ENCODE data around the gene NACA2.

DNA sequence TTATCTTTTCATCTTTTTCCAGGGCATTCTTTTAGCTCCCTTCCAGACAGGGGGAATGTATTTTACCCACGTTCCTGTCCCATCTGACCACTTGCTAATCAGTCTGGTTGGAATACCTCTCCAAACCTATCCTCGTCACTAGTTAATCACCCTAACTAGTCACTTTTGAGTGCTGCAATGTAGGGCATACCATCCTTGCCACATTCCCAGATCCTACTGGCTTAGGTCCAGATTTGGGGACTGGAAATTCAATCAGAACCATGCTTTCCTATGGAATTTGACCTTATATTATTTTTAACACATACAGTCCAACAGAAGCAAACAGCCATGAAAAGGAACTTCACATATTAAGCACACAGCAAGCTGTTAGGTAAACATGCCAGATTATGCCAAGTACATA lies 29.7 kb downstream of the NACA2 start:
- TF ChIP-seq, protein P1, sequence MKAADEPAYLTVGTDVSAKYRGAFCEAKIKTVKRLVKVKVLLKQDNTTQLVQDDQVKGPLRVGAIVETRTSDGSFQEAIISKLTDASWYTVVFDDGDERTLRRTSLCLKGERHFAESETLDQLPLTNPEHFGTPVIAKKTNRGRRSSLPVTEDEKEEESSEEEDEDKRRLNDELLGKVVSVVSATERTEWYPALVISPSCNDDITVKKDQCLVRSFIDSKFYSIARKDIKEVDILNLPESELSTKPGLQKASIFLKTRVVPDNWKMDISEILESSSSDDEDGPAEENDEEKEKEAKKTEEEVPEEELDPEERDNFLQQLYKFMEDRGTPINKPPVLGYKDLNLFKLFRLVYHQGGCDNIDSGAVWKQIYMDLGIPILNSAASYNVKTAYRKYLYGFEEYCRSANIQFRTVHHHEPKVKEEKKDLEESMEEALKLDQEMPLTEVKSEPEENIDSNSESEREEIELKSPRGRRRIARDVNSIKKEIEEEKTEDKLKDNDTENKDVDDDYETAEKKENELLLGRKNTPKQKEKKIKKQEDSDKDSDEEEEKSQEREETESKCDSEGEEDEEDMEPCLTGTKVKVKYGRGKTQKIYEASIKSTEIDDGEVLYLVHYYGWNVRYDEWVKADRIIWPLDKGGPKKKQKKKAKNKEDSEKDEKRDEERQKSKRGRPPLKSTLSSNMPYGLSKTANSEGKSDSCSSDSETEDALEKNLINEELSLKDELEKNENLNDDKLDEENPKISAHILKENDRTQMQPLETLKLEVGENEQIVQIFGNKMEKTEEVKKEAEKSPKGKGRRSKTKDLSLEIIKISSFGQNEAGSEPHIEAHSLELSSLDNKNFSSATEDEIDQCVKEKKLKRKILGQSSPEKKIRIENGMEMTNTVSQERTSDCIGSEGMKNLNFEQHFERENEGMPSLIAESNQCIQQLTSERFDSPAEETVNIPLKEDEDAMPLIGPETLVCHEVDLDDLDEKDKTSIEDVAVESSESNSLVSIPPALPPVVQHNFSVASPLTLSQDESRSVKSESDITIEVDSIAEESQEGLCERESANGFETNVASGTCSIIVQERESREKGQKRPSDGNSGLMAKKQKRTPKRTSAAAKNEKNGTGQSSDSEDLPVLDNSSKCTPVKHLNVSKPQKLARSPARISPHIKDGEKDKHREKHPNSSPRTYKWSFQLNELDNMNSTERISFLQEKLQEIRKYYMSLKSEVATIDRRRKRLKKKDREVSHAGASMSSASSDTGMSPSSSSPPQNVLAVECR (CRISPR knock-in tag; IDR thresholded peaks at IDR 0.05; ENCODE audit: borderline replicate concordance): no peak
- TF ChIP-seq SP1 (IDR thresholded peaks at IDR 0.05) (no peak), SP1 (CRISPR knock-in tag; IDR thresholded peaks at IDR 0.05) (no peak), FOXA1 (IDR thresholded peaks at IDR 0.05) (no peak), FOXA1 (CRISPR knock-in tag; IDR thresholded peaks at IDR 0.05) (no peak), ZNF777 (CRISPR knock-in tag; IDR thresholded peaks at IDR 0.05) (no peak), TAF15 (IDR thresholded peaks at IDR 0.05; ENCODE audit: low read depth, low read length, poor library complexity, severe bottlenecking) (no peak), MAFF (IDR thresholded peaks at IDR 0.05; ENCODE audit: low read depth, low read length) (no peak), STAT5B (CRISPR knock-in tag; IDR thresholded peaks at IDR 0.05) (no peak)

Measured in HepG2 (cell line).